DND-41 (cell line): Measurements from ENCODE around the gene NDOR1.

Experiments used
- CTCF ChIP-seq: IDR thresholded peaks from 2 replicates; pipeline ENCODE4 v1.5.1; 2012; ENCODE audit warnings: borderline replicate concordance, low read length, moderate library complexity, mild to moderate bottlenecking; ENCODE audit not compliant: poor library complexity, severe bottlenecking; ENCODE audit errors: extremely low read depth
- EZH2 ChIP-seq: IDR thresholded peaks from 3 replicates; pipeline ENCODE4 v1.6.1; 2012; ENCODE audit warnings: borderline replicate concordance, low read depth, mild to moderate bottlenecking, moderate library complexity, low read length, inconsistent platforms; ENCODE audit not compliant: severe bottlenecking

GRCh38 chr9:137252555-137253506, 47.3 kb downstream of the NDOR1 start:
- no peak for TF ChIP-seq EZH2
- TF ChIP-seq CTCF, result no peak
